GM18498 (cell line): Measurements from ENCODE around the gene SLC6A19.
"Not testable (repeated sequence)": the region's sequence is repeated elsewhere in the genome, so short reads cannot be mapped to it uniquely, and the experiment has no call there.

Experiments used
- ATAC-seq: cut with Tn5 transposase; IDR thresholded peaks from one replicate; pipeline ENCODE4 v1.9.1; 2021; ENCODE audit warnings: mild to moderate bottlenecking, moderate library complexity; ENCODE audit not compliant: unreplicated experiment

SLC6A19 gene

GRCh38 chr5:1201327-1202025 lies at the start of gene SLC6A19:
TSS of gene SLC6A19 (plus strand) at chr5:1201595. CDS start at chr5:1201651, 56 bp downstream.
- ATAC-seq: no peak

DNA sequence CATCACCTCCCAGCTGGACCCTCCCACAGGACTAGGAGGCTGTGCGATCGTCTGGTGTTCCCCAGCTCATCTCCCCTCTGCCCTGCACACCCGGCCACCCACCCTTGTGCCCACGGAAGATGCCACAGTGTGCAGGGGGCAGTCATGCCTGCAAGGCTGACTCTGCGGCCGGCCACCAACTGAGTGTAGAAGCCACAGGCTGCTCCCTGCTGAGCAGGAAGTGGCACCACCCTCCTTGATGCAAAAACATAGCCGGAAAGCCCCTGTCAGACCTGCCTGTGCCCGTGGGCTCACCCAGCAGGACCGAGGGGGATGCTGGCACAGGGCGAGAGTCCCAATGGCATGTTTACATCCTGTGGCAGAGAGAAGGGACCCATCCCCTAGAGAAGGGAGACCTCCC lies 49.2 kb upstream of the SLC6A19 start:
- ATAC-seq: no peak

DNA sequence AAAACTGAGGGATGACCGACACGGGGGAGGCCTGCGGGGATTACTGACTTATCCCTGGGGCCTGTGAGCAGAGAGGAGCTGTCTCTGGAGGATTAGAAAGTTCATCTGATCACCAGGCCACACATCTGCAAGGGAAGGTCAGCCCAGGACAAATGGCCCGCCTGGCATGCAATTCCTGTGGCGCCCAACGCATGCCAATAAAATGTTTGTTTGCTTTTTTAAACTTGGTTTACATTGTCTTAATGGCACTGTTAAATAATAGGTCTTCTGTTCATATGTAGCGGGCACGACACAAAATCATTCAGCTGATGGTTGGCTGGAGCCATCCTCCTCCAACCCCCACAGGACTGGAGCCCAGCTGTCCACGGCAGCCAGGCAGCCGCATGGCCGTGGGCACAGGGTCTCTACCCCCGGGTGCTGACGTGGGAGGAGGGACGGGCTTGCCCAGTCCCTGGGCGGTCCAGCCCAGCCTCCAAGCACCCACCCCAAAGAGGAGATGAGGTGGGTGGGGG lies 48.6 kb upstream of the SLC6A19 start:
- no peak for ATAC-seq

GRCh38 chr5:1153428-1153827 lies 48.0 kb upstream of the SLC6A19 start:
- no peak for ATAC-seq

DNA sequence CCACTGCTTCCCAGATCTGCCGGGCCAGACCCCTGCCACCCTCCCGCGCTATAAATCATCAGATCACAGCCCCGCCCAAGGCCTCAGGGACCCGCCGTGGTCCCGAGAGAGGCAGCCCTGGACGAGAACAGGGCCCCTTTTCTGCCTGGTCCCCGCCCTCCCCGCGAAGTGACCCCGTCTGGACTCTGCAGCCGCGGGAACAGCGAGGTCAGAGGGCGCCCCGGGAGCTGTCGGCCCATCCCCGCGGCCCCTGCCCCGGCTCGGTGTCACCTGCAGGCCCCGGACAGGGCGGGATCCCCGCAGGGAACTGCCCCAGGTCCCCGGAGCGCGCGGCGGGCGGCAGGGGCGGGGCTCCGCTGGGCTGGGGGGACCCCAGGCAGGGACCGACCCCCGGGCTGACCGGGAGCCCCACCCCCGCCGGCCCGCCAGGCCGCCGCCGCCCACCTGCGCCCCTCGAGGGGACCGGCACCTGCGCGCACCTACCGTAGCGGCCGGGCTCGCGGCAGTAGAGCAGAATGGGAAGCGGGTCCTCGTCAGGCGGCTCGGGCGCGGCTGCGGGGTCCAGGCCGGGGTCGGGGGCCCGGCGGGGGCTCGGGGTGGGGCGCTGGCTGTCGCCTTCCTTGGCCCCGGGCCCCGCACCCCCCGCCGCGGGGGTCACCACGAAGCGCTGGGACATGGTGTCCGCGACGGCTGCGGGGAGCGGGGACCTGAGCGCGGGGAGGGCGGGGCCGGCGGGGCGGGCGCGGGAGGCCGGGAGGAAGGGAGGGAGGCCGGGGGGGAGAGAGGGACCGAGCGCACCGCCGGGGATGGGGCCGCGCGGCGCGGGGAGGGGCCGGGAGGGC lies 46.0 kb upstream of the SLC6A19 start:
- ATAC-seq: no peak

DNA sequence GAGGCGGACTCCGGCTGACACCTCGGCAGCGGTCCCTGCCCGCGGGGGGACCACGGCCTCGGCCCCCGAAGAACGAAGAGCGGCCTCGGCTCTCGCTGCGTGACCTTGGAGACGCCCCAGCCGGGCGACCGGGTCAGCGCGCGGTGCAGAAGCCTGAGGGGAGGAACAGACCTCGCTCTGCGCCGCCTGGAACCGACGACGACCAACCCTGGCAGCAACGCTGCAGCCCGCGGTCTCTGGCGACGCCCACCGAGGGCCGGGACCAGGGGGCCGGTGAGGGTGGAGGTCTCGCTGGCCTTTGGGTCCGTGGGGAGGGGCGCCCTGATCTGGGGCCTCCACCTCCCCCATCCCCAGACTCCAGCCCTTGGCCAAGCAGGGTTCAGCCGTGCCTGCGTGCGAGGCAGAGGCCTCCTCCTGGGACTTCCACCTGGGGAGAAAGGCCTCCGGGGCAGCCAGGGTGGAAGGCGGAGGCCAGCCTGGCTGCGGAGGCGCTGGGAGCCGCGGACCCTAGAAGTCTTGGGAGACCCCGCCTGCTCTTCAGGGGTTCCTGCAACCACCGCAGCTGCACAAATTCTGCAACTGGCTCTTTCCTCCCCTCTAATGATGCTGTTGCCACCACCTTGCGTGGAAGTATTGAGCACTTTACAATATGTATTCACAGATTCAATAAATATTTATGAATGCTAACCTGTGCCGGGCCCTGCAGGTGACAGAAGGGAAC lies 45.2 kb upstream of the SLC6A19 start:
- no peak for ATAC-seq

DNA sequence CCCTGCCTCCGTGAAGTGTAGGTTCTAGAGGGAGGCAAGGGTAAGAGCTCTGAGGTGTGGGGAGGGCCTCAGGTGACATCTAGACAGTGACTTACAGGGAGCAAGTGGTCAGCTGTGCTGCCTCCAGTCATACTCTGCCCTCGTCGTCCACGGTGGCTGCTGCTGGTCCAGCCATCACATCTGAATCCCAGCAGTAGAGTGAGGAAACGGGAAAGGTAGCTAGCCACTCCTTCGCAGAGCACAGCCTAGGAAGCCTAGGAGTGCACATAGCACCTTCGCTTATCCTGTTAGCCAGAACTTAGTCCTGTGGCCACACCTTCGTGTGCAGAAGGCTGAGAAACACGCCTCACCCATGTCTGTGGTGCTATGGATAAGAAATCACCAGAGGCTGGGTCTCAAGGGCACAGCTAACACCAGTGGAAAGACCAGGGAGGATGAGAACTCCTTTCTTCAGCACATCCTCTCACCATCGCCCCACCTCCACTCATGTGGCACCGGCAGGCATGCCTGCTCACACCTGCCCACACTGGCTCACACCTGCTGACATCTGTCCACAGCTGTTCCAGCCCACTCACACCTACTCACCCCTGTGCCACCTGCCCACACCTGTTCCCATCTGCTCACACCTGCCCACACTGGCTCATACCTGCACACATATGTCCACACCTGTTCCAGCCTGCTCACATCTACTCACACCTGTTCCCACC lies 44.5 kb upstream of the SLC6A19 start:
- no peak for ATAC-seq

GRCh38 chr5:1157461-1157986 lies 43.9 kb upstream of the SLC6A19 start:
- ATAC-seq: not testable (repeated sequence)

DNA sequence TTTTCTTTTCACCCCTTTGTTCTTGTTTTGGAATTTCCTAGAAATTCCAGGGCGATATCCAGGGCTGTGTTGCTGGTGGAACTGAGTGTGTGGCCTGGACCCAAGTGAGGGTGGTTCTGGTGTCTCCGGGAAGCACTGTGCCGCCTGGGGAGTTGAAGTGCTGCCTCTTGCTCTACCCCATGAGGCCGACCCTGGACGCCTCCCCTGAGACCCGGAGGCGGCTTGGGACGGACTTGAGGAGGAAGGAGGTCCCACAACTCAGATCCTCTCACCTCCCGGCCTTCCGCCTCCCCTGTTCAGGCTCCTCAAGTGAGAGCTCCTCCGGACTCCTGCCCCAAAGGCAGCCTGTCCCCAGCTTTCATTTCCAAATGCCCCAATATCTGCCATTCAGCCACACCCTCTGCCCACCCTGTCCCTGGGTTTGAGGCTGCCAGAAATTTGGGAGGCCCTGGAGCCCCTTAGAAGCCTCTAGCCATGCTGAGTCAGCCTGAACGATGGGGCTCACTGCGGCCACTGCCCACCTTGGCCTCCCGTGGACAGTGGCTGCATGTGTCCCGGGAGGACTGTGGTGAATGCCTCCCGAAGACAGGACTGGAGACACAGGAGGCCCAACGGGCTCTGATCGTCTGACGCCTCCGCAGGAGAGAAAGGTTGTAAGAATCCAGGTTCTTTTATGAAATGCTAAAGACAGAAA lies 42.6 kb upstream of the SLC6A19 start:
- no peak for ATAC-seq

- no peak for ATAC-seq
Observed at GRCh38 chr5:1159341-1159675, 42.1 kb upstream of the SLC6A19 start.

- ATAC-seq: no peak
Observed at GRCh38 chr5:1159774-1160406, 41.5 kb upstream of the SLC6A19 start.

- no peak for ATAC-seq
Observed at GRCh38 chr5:1161108-1161832, 40.1 kb upstream of the SLC6A19 start.

- no peak for ATAC-seq
Observed at GRCh38 chr5:1161833-1162229, 39.6 kb upstream of the SLC6A19 start.

DNA sequence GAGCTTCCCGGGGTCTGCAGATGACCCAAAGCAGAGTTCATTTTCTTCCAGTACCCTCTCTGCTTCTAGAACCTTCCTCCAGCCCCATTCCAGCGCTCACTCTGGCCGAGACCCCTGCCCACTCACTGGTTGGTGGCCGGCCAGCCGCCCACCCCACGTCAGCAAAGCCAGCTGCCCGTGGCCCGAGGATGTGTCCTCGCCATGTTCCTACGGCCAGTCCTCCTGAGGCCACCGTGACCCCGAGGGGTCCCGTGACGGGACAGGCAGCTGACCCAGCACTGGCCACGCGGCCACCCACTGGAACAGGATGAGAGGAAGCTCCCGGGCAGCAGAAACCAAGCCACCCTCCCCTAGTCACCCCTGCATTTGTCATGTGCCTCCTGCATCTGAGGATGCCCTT lies 39.1 kb upstream of the SLC6A19 start:
- no peak for ATAC-seq

DNA sequence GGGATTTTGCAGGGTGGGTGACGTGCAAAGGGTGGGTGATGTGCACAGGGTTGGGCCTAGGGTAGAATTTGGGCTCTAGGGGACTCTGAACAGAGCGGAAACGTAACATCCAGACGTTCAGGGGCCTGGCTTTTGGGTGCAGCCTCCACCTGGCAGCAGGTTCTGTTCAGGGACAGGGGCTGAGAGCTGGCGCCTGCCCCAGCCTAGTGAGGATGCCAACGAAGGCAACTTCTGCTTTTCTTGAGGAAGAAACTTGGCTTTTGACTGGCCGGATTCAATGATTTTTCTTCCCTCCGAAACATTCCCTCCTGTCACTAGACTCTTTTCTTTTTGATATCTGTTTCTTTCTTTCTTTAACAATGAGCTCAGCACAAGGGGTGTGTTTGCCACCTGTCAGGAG lies 38.6 kb upstream of the SLC6A19 start:
- no peak for ATAC-seq

GRCh38 chr5:1163366-1163765 lies 38.0 kb upstream of the SLC6A19 start:
- no peak for ATAC-seq

GRCh38 chr5:1163879-1164278 lies 37.5 kb upstream of the SLC6A19 start:
- no peak for ATAC-seq

GRCh38 chr5:1164696-1165630 lies 36.4 kb upstream of the SLC6A19 start:
- no peak for ATAC-seq
